ENCODE data around the gene C16orf95. TPM values are rescaled to one million over a fixed set of nuclear protein-coding genes. Genes with fewer than 3 reads are reported as not detected.
A peak's percentile ranks its signal among the peaks of the same experiment; 100 is the strongest.
"Not testable (repeated sequence)": the region's sequence is repeated elsewhere in the genome, so short reads cannot be mapped to it uniquely, and the experiment has no call there.

C16orf95 gene
- total and polyA plus RNA-seq, 12 donors = 0.67 to 9.9 (median 5.3) TPM

- Histone ChIP-seq H3K36me3 (replicated peaks in 1 of 2) (peaks cover 0 to 13% of the 10 kb centered on the region in 2 donors), H3K4me1 (replicated peaks in 1 of 2) (peaks cover 23 to 58% of the 10 kb centered on the region in 2 donors), H3K27me3 (no peaks in the 10 kb centered on the region), H3K4me3 (no peak overlapping the region), H3K9me3 (replicated peaks in 1 of 3) (no peaks in the 10 kb centered on the region), H3K27ac (peak overlapping the region in 1 of 5 donors; percentile 92)
- DNase-seq = no peak
- WGBS, 4 donors = 85 to 92% (median 90%) methylated on average over 11 to 13 of the region's 13 CpGs
- TF ChIP-seq CTCF (IDR thresholded peaks at IDR 0.05) = no peak
- intact Hi-C loops (cut with DNase I) = no loop called here
Measured at GRCh38 chr16:87365021-87365713, 48.0 kb upstream of the C16orf95 start.

DNA sequence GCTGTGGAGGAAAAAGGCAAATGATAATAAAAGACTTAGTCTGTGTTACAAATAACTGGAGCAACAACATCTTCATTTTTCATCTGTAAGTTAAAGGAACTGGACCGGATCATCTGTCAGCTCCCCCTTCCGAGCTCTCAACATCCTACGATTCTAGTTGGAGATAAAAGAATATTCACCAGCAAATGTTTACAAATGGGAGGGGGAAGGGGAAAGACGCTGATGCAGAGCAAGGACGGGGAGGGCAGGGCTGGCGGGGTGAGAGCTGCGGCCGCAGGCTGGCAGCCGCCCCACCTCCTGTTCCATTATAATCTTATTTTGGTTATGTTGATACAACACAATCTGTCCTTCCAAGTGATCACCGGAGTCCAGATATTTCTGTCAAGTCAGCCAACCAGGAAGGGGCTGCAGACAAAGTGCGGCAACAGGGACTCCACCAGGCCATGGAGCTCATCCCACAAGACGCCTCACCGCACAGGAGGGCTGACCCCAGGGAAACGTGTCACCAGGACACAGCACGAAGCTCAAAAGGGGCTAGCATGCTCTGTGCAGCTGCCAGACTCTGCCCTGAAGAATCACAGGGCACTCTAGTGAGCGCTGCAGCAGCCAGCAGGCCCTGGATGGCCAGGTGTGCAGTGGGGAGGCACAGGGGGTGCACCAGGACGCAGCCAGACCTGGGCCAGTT, 46.7 kb upstream of the C16orf95 start:
- Histone ChIP-seq H3K27ac (peak overlapping the region in 4 of 5 donors; percentile 64 to 92 (median 77)), H3K36me3 (replicated peaks in 1 of 2) (peaks cover 0 to 25% of the 10 kb centered on the region in 2 donors)
- peak; percentile 67 to 92 (median 81) for DNase-seq

DNA sequence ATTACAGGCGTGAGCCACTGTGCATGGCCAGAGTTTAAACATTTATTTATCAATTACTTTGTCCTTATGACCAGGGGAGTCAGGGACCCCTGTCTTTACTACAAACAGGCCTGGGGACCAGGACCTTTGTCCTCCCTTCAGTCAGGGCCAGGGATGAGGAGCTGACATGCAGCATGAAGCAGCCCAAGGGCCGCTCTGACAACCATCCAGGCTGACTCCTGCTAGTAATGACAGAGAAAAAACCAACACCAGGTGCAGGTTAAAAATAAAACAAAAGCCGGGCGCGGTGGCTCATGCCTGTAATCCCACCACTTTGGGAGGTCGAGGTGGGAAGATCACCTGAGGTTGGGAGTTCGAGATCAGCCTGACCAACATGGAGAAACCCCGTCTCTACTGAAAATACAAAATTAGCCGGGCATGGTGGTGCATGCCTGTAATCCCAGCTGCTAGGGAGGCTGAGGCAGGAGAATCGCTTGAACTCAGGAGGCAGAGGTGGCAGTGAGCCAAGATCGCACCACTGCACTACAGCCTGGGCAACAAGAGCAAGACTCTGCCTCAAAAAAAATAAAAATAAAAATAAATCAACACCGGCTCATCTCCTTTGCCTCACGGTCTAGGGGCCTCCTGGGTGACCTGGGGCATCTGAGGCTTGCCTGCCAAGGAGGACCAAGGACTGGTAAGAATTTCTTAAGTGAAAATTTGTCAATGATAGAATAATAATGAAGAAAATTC, 45.8 kb upstream of the C16orf95 start:
- H3K27me3 ChIP-seq; H3K9me3 ChIP-seq (replicated peaks in 1 of 3); H3K4me3 ChIP-seq; intact Hi-C loops (cut with DNase I): not testable (repeated sequence)
- Histone ChIP-seq H3K36me3 (replicated peaks in 1 of 2) (peaks cover 0 to 35% of the 10 kb centered on the region in 2 donors), H3K27ac (peak overlapping the region in 4 of 5 donors; percentile 64 to 92 (median 77)), H3K4me1 (replicated peaks in 1 of 2) (peaks cover 15 to 37% of the 10 kb centered on the region in 2 donors)
- peak in 1 of 7 donors; percentile 70 for DNase-seq
- WGBS, 4 donors = 77 to 82% (median 81%) methylated on average over 11 to 13 of the region's 13 CpGs

More for the DNA sequence above, 46.7 kb upstream of the C16orf95 start:
- Histone ChIP-seq H3K4me1 (replicated peaks in 1 of 2) (peaks cover 23 to 46% of the 10 kb centered on the region in 2 donors), H3K4me3 (no peak overlapping the region), H3K9me3 (replicated peaks in 1 of 3) (no peaks in the 10 kb centered on the region), H3K27me3 (no peaks in the 10 kb centered on the region)
- TF ChIP-seq POLR2A (IDR thresholded peaks at IDR 0.05) = peak in 1 of 2 donors; percentile 26
- no peak for TF ChIP-seq CTCF (IDR thresholded peaks at IDR 0.05)
- intact Hi-C loops (cut with DNase I) = no loop called here
- WGBS, 4 donors = 19 to 36% (median 31%) methylated on average over 10 to 17 of the region's 17 CpGs

DNA sequence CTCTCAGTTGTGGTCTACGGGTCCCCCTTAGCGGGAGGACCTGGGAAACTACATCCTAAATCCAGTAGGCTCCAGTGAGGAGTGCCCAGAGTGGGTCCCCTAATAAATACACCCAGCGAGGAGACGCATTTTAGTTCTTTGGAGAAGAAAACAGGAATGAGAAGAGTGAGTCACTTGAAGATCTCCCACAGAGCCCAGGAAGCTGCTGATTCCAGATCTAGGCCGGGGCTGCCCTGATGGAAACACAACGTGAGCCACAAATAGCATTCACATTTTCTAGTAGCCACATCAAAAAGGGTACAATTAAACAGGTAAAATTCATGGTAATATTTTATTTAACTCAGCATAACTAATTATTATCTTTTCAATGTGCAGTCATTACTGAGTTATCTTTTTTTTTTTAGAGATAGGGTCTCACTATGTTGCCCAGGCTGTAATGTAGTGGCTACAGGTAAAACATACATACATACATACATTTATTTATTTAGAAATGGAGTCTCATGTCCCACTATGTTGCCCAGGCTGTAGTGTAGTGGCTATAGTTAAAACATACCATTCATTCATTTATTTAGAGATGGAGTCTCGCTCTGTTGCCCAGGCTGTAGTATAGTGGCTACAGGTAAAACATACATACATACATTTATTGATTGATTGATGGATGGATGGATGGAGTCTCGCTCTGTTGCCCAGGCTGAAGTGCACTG, 44.9 kb upstream of the C16orf95 start:
- H3K9me3 ChIP-seq (replicated peaks in 1 of 3) = no peaks in the 10 kb centered on the region
- H3K4me3 ChIP-seq = no peak overlapping the region
- no peak for TF ChIP-seq CTCF (IDR thresholded peaks at IDR 0.05)
- TF ChIP-seq POLR2A (IDR thresholded peaks at IDR 0.05) = no peak
- H3K36me3 ChIP-seq (replicated peaks in 1 of 2) = peaks cover 0 to 43% of the 10 kb centered on the region in 2 donors
- DNase-seq = no peak
- 88 to 93% (median 91%) methylated on average over 8 of the region's 8 CpGs for WGBS, 4 donors
- intact Hi-C loops (cut with DNase I) = no loop called here
- peak overlapping the region in 1 of 5 donors; percentile 92 for H3K27ac ChIP-seq
- H3K4me1 ChIP-seq (replicated peaks in 1 of 2) = peaks cover 13 to 32% of the 10 kb centered on the region in 2 donors
- no peaks in the 10 kb centered on the region for H3K27me3 ChIP-seq
